Endometrial microvascular endothelial cells (primary cell): ENCODE measurements around the gene STXBP2. TPM values are rescaled to one million over a fixed set of nuclear protein-coding genes. Genes with fewer than 3 reads are reported as not detected.
"Not testable (repeated sequence)": the region's sequence is repeated elsewhere in the genome, so short reads cannot be mapped to it uniquely, and the experiment has no call there.

Experiments
- in situ Hi-C: cut with HindIII; loops from 2 replicates; pipeline ENCODE4 v1.10.0; 2017; ENCODE audit warnings: low sequenced_read_pairs, low pct_unique_long_range_greater_than_20kb; ENCODE audit errors: inconsistent ontology term
- total RNA-seq: library from RNA; depleted of rRNA; stranded (reverse); fragments of >200 nt; gene quantifications from one replicate; pipeline ENCODE4 v1.2.3, GENCODE V29; 2015; ENCODE audit errors: inconsistent ontology term

The STXBP2 gene
- total RNA-seq, 1 donor from 2014 or later, result 29.8 TPM

DNA sequence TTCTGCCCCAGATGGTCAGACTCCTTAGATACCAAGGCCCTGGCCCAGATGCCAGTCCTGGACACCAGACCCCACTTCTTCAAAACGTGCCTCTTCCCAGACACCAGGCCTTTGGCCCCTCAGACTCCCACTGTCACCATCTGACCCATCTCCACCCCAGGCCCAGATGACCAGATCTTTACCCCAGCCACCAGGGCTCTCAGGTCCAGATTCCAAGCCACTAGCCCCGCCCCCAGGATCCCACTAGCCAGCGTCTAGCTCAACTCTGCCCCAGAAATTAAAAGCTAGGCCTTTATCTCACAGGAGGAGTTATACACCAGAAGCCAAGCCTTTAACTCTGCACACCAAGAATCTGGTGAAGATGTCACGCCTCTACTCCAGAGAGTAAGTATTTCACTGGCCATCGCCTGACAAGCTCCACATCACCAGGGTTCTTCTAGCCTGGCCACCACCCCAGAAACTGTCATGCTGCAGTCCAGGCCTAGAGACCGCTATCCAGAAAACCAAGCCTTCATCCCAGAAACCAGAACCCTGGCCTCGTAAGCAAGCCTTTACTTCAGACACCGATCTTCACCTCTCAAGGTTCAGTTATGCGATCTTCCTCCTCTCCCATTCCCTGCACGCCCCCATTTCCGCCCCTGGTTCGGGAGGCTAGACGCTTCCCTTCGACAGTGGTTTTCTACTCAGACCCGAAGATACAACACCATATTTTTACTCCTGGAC lies 8.2 kb upstream of the STXBP2 start:
- in situ Hi-C loops, result no loop called here

DNA sequence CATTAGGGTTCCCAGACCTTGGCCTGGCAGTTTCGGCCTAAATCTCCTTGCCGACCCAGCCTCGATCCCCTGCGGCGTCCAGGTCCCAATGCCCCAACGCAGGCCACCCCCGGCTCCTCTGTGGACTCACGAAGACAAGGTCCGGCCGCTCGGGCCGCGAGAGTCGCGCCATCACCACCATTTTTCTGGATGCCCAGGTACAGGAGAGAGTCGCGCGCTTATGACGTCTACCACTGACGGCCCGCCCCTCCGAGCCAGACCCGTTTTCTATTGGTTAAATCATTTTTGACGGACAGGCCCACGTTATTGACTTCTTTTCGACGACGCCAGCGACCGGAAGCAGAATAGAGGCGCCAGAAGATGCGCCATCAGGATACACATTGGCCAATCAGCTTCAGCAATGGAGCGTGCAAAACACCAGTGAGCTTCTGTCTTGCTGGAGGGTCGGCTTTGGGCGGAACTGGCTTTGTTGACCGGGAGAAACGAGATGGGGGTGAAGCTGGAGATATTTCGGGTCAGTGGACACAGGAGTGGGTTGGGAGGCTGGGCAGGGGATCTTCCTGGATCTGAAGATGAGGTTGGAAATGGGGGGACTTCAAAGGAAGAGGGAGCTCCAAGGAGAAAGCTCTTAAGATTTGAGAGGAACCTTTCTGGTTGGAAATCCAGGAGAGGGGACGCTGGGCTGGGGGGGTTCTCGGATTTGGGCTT lies 7.4 kb upstream of the STXBP2 start, which contains the start of the genes PET100 and XAB2:
PET100 (plus strand) TSS at position 447 of the 708 bp plus-strand sequence; CDS start at position 488, 41 bp downstream.
XAB2 (minus strand) TSS at position 199 of the 708 bp plus-strand sequence; CDS start at position 181, 18 bp downstream.
- in situ Hi-C loops, result no loop called here

DNA sequence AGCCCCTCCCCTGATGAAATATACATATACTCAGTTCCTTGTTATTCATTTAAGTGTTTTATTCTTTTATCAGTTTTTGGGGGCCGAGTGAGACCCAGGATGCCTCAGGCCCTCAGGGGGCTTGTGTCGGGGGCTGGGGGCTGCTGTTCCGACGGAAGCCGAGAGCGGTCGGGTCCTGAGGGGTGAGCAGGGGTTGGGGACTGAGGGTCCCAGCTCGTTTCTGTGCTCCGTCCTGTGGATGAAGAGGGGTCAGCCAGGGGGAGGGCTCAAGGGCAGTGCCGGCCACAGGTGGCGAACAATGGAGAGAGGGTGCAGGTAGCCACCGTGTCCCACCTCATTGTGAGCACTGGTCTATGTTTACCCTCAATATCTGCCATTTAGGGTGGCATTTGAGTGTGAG lies 5.3 kb upstream of the STXBP2 start:
- in situ Hi-C loops, result no loop called here

DNA sequence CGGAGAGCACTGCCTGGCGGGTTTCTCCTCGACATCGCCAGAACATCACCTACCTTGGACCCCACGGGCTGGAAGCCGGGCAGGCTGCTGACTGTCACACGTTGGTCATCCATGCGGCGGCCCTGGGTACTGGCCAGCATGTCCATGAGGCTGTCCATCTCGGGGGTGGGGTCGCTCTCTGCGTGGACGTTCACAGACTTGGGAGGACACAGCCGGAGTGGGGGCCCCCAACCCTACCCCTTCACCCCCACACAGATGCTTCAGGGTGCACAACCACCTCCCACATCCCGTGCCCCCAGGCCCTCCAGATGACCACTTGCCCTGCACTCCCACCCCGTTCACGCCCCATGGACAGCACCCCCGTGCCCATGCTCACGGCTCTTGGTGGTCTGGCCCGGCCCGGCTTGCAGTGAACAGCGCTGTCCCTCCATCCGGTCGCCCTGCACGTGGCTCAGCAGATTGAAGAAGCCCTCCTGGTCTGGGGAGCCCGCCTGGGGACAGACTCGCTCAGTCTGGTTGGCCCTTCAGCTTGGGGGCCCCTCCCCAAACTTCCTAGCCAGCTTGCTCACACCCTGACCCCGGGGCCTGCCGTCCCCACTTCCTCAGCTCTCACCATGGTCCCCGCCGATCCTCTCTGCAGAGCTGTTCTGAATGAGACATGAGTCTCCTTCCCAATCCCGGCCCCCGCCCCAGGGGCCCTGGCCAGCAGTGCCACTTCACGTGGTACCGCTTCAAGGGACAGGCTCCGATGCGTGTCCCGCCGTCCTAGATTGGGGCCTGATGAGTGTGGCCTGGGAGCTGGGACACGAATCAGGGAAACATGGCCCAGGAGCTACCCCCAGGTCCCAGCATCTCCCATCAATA lies 4.3 kb upstream of the STXBP2 start:
- in situ Hi-C loops, result no loop called here

DNA sequence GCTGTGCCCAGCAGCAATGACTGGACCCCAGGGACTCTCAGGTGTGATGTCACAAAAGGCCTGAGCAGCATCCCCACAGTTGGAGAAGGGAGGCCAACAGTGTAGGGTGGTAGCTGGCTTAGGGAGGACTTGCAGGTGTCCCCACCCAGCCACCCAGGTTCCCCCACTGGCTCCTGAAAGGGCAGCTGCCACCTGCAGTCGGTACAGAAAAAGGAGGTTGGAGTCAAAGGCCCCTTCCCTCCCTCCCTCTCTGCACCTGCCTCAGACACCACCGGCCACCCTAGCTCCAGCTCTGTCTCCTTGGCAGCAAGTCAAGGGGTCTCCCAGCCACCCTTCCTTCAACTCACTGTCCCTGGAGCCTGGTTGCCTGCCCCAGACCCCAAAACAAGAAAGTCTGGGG lies 3.2 kb upstream of the STXBP2 start, which contains the start of gene PCP2:
PCP2 (minus strand) TSS at position 22 of the 400 bp plus-strand sequence. CDS start 262 bp downstream, outside the sequence.
- in situ Hi-C loops, result no loop called here

GRCh38 chr19:7635670-7636069 lies 1.2 kb upstream of the STXBP2 start:
- in situ Hi-C loops, result no loop called here

DNA sequence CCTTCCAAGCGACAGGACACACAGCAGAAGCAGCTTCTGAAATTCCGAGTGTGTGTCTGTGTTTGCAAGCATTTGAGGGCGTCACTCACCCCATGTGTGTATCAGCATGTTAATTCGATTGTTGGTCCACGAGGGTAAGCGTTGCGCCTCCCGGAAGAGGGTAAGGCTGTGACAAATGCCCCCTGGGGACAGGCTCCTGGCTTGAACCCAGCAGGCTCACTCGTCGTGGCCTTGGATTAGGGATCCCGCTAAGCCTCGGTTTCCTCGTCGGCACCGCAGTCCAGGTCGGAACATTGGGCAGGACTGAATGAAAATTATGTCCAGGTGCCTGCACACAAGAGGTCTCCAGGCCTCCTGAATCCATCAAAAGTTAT lies 606 bp upstream of the STXBP2 start:
- in situ Hi-C loops, result no loop called here

DNA sequence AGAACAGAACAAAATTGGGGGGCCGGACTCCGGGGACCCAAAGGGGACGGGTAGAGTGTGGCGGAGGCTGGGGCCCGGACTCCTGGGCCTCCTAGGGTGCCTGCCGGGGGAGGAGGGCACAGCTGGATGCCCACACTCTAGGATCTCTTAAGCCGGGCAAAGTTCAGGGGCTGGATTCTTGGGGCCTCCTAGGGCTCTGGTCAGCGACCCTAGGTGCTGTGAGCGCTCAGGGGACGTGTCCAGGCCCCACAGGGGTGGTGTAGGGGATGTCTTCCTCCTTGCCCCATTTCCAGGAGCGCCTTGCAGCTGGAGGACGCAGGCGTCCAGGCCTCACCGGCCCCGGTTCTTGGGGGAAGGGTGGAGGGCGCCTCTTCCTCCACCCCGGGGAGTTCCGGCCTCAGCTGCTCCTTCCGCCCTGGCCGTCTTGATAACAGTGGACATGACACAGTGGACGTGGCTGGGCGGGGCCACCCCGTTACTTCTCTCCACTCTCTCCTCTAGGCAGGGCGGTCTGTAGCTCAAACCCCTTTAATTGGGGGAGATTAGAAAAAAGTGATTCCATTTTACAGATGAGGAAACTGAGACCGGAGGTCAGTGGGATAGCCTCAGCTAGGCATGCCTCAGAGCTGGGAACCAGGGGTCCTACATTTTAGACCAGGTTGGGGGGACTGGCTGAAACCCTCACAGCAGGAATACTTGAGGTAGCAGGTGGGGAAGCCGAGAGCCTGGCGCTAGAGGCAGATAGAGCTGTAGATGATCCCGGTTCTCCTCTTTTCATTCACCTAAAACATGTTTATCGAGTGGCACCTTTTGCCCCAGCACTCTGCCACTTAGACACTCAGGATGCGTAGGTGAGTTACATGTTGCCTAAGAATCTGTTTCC lies 705 bp downstream of the STXBP2 start:
- in situ Hi-C loops, result no loop called here

DNA sequence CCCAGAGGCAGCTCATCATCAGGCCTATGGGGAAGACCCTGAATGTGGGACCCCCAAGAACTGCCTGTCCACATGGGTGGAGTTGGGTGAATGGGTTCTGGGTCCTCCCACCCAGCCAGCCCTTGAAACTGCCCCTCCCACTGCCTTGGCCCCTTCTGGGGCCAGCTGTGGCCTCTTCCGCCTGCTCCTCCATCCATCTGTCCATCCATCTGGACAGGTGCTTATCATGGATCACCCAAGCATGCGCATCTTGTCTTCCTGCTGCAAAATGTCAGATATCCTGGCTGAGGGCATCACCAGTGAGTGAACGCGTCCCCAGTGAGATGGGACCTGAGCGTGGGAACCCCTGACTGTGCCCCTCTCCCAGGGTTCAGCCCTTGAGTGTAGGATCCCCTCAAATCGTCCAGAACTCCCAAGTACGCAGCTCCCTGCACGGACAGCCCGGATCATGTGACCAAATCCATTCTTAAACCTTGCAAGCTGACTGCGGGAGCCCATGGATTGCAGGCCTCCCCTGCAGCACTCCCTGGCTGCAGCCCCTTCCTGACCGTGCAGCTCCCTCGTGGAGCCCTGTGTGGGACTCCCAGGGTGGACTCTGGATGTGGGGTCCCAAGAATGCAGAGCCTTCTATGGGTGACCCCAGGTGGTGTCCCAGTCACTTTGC lies 2.0 kb downstream of the STXBP2 start:
- in situ Hi-C loops, result no loop called here

DNA sequence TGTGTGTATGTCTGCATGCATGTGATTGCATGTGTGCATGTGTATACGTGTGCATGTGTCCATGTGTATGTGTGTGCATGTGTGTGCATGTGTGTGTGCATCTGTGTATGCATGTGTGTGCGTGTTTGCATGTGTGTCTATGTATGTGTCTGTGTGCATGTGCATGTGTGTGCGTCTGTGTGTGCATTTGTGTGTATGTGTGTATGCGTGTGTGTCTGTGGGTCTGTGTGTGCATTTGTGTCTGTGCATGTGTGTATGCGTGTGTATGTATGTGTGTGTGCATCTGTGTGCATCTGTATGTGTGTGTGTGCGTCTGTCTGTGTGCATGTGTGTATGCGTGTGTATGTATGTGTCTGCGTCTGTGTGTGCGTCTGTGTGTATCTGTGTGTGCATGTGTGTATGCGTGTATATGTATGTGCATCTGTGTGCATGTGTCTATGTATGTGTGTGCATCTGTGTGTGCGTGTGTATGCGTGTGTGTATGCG lies 3.0 kb downstream of the STXBP2 start:
- in situ Hi-C loops, result no loop called here

DNA sequence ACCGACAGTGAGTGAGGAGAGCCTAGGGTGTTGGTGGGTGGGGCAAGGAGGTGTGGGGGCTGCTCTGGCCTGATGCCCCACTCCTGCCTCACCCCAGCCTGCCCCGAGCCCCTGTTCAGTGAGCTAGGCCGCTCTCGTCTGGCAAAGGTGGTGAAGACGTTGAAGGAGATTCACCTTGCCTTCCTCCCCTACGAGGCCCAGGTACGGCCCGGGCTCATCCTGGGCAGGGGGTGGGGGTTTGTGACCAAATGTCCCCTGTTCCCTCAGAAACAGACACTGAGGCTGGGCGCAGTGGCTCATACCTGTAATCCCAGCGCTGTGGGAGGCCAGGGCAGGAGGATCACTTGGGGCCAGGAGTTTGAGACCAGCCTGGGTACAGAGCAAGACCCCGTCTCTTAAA lies 3.9 kb downstream of the STXBP2 start:
- in situ Hi-C loops, result no loop called here

- in situ Hi-C loops, result no loop called here
Observed at GRCh38 chr19:7641290-7642276, 4.7 kb downstream of the STXBP2 start.

DNA sequence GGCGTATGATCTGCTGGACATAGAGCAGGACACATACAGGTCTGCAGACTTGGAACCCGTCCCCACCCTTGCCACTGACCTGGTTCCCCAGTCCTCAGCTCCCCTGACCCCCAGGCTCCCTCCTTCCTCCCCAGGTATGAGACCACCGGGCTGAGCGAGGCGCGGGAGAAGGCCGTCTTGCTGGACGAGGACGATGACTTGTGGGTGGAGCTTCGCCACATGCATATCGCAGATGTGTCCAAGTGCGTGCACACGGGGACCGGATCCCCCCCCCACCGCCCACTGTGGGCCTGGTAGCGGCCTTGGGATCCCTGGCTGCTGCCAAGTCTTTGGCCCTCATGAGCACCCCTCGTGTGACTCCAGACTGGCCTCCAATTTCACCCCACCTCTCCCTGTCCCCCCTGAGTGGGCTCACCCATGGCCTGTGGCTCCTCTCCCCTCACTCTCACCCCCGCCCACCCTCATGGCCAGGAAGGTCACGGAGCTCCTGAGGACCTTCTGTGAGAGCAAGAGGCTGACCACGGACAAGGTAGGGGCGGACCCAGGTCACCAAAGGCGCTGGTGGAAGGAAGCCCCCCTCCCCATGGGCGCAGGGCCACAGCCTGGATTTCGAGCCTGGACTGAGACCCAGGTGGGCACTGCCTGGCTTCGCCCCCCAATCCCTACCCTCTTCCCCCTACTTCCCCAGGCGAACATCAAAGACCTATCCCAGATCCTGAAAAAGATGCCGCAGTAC lies 5.6 kb downstream of the STXBP2 start:
- in situ Hi-C loops, result no loop called here

GRCh38 chr19:7643031-7643415 lies 6.1 kb downstream of the STXBP2 start:
- in situ Hi-C loops, result no loop called here

- in situ Hi-C loops, result not testable (repeated sequence)
Observed at GRCh38 chr19:7643629-7644549, 7.0 kb downstream of the STXBP2 start.
